HEK293 (cell line): ENCODE results near the gene LNX1.

Experiments
- CTCF ChIA-PET: fragments of 350-600 bp; formaldehyde crosslinking; extraction: SDS; loops from one replicate; lab custom pipeline; 2021; ENCODE audit warnings: antibody characterized with exemption; lab: Yijun Ruan, JAX
- POLR2A ChIA-PET: fragments of 300-600 bp; formaldehyde crosslinking; extraction: SDS; loops from one replicate; lab custom pipeline; 2020; ENCODE audit warnings: antibody characterized with exemption, inconsistent platforms; lab: Yijun Ruan, JAX
- H3K27ac ChIP-seq: fragments of 200-500 bp; sonication (Bioruptor generic); 2 replicates; pipeline ENCODE4 v1.5.1; 2014; ENCODE audit warnings: low read depth, low read length, control low read depth, inconsistent platforms; ENCODE audit errors: extremely low read depth
- H3K36me3 ChIP-seq, 2 experiments: fragments of 200-500 bp in 1 of 2; sonication (Bioruptor generic) in 1 of 2; 1 replicate in 1 of 2; 2 replicates in 1 of 2; pipeline ENCODE4 v1.5.1; 2014 to 2017; ENCODE audit warnings: inconsistent platforms in 2 of 2, low read length in 2 of 2; ENCODE audit not compliant: control insufficient read depth in 2 of 2, insufficient read depth in 1 of 2
- H3K4me1 ChIP-seq: fragments of 200-500 bp; sonication (Bioruptor generic); 2 replicates; pipeline ENCODE4 v1.5.1; 2014; ENCODE audit warnings: mild to moderate bottlenecking, low read length, inconsistent platforms; ENCODE audit not compliant: control insufficient read depth, insufficient read depth
- H3K4me3 ChIP-seq: 2 replicates; pipeline ENCODE4 v1.5.1; 2011; ENCODE audit warnings: low read depth, mild to moderate bottlenecking, control low read depth, low read length, moderate library complexity
- H3K9me3 ChIP-seq: fragments of 200-500 bp; sonication (Bioruptor generic); 2 replicates; pipeline ENCODE4 v1.5.1; 2014; ENCODE audit warnings: low read depth, low read length, inconsistent platforms; ENCODE audit not compliant: control insufficient read depth, insufficient read depth
- EGR2 ChIP-seq: fragments of 450-650 bp; formaldehyde crosslinking; IDR thresholded peaks from 2 replicates; pipeline ENCODE4 v1.5.1; 2016; ENCODE audit warnings: low read depth, missing biosample characterization, missing genetic modification characterization
- GLIS1 ChIP-seq: fragments of 450-650 bp; formaldehyde crosslinking; IDR thresholded peaks from 2 replicates; pipeline ENCODE4 v1.5.1; 2016; ENCODE audit warnings: missing biosample characterization, missing genetic modification characterization
- GLIS2 ChIP-seq: fragments of 450-650 bp; formaldehyde crosslinking; IDR thresholded peaks from 2 replicates; pipeline ENCODE4 v1.5.1; 2016; ENCODE audit warnings: missing biosample characterization, missing genetic modification characterization
- PBX3 ChIP-seq: sonication (generic); formaldehyde crosslinking; IDR thresholded peaks from 2 replicates; pipeline ENCODE4 v1.8.1; 2022; ENCODE audit warnings: mild to moderate bottlenecking, moderate library complexity, missing genetic modification reagents
- SP2 ChIP-seq: fragments of 450-650 bp; formaldehyde crosslinking; IDR thresholded peaks from 2 replicates; pipeline ENCODE4 v1.5.1; 2016; ENCODE audit warnings: missing biosample characterization, missing genetic modification characterization
- ZEB2 ChIP-seq: fragments of 450-650 bp; formaldehyde crosslinking; IDR thresholded peaks from 2 replicates; pipeline ENCODE4 v1.5.1; 2016; ENCODE audit warnings: missing biosample characterization, missing genetic modification characterization
- ZIC2 ChIP-seq: fragments of 450-650 bp; formaldehyde crosslinking; IDR thresholded peaks from 2 replicates; pipeline ENCODE4 v1.5.1; 2016; ENCODE audit warnings: missing biosample characterization, missing genetic modification characterization
- ZNF175 ChIP-seq: fragments of 450-650 bp; formaldehyde crosslinking; IDR thresholded peaks from 2 replicates; pipeline ENCODE4 v1.5.1; 2016; ENCODE audit warnings: missing biosample characterization, missing genetic modification characterization
- ZNF211 ChIP-seq: fragments of 450-650 bp; formaldehyde crosslinking; IDR thresholded peaks from 2 replicates; pipeline ENCODE4 v1.5.1; 2016; ENCODE audit warnings: low read depth, missing biosample characterization, missing genetic modification characterization
- ZNF274 ChIP-seq, 2 experiments: fragments of 200-500 bp in 1 of 2; fragments of 450-650 bp in 1 of 2; sonication (Bioruptor generic) in 1 of 2; formaldehyde crosslinking in 1 of 2; IDR thresholded peaks; 2 replicates each; pipeline versions ENCODE4 v1.5.1 to v1.6.1; 2014 to 2016; ENCODE audit warnings: borderline replicate concordance in 1 of 2, inconsistent platforms in 1 of 2, low read length in 1 of 2, missing biosample characterization in 1 of 2, missing genetic modification characterization in 1 of 2
- ZNF292 ChIP-seq: fragments of 450-650 bp; formaldehyde crosslinking; IDR thresholded peaks from 2 replicates; pipeline ENCODE4 v1.5.1; 2016; ENCODE audit warnings: low read depth, missing biosample characterization, missing genetic modification characterization, borderline replicate concordance
- ZNF311 ChIP-seq: fragments of 450-650 bp; formaldehyde crosslinking; IDR thresholded peaks from 2 replicates; pipeline ENCODE4 v1.5.1; 2017; ENCODE audit warnings: missing biosample characterization, missing genetic modification characterization, borderline replicate concordance
- ZNF423 ChIP-seq: fragments of 450-650 bp; formaldehyde crosslinking; IDR thresholded peaks from 2 replicates; pipeline ENCODE4 v1.5.1; 2016; ENCODE audit warnings: missing biosample characterization, missing genetic modification characterization
- ZNF513 ChIP-seq: fragments of 450-650 bp; IDR thresholded peaks from 2 replicates; pipeline ENCODE4 v1.5.1; 2018; ENCODE audit warnings: missing biosample characterization, missing genetic modification characterization
- ZNF529 ChIP-seq: fragments of 450-650 bp; formaldehyde crosslinking; IDR thresholded peaks from 2 replicates; pipeline ENCODE4 v1.5.1; 2017; ENCODE audit warnings: missing genetic modification characterization, missing biosample characterization; ENCODE audit not compliant: insufficient replicate concordance
- ZNF530 ChIP-seq: fragments of 450-650 bp; formaldehyde crosslinking; IDR thresholded peaks from 2 replicates; pipeline ENCODE4 v1.5.1; 2016; ENCODE audit warnings: low read depth, missing biosample characterization, missing genetic modification characterization
- ZNF561 ChIP-seq: fragments of 450-650 bp; IDR thresholded peaks from 2 replicates; pipeline ENCODE4 v1.5.1; 2018; ENCODE audit warnings: missing biosample characterization, missing genetic modification characterization, borderline replicate concordance
- ZNF571 ChIP-seq: fragments of 450-650 bp; formaldehyde crosslinking; IDR thresholded peaks from 2 replicates; pipeline ENCODE4 v1.5.0; 2017; ENCODE audit warnings: missing biosample characterization, missing genetic modification characterization
- ZNF660 ChIP-seq: fragments of 450-650 bp; IDR thresholded peaks from 2 replicates; pipeline ENCODE4 v1.5.1; 2018; ENCODE audit warnings: missing biosample characterization, mild to moderate bottlenecking, missing genetic modification characterization
- ZNF701 ChIP-seq: fragments of 450-650 bp; formaldehyde crosslinking; IDR thresholded peaks from 2 replicates; pipeline ENCODE4 v1.5.1; 2016; ENCODE audit warnings: missing biosample characterization, missing genetic modification characterization
- ZNF768 ChIP-seq: fragments of 450-650 bp; formaldehyde crosslinking; IDR thresholded peaks from 2 replicates; pipeline ENCODE4 v1.5.1; 2018; ENCODE audit warnings: missing biosample characterization, mild to moderate bottlenecking, missing genetic modification characterization

The LNX1 gene

GRCh38 chr4:53625888-53626287, 34.6 kb upstream of the LNX1 start:
- H3K27ac ChIP-seq: no peak overlapping the region
- H3K36me3 ChIP-seq: no peaks in the 10 kb centered on the region
- no peak overlapping the region for H3K4me3 ChIP-seq
- H3K4me1 ChIP-seq: no peaks in the 10 kb centered on the region
- H3K9me3 ChIP-seq: no peaks in the 10 kb centered on the region
- POLR2A ChIA-PET: no interaction called here
- no peak for TF ChIP-seq ZNF530 (tag by site-specific recombination)
- TF ChIP-seq PBX3: no peak
- CTCF ChIA-PET: interaction anchor here (0.7 kb wide), 1 partner anchor 8 kb away, joined by 4 read pairs; no protein-coding TSS in a partner anchor

- H3K9me3 ChIP-seq: no peaks in the 10 kb centered on the region
- CTCF ChIA-PET: interaction anchor here (0.7 to 1.0 kb wide), 2 partner anchors 80 to 129 kb away, joined by 4 to 6 read pairs; no protein-coding TSS in a partner anchor
- H3K4me1 ChIP-seq: no peaks in the 10 kb centered on the region
- H3K4me3 ChIP-seq: no peak overlapping the region
- no peaks in the 10 kb centered on the region for H3K36me3 ChIP-seq
- H3K27ac ChIP-seq: no peak overlapping the region
- POLR2A ChIA-PET: no interaction called here
- TF ChIP-seq ZNF292 (tag by site-specific recombination) (no peak), ZNF274 (IDR thresholded peaks at IDR 0.05; ENCODE audit: low read length) (no peak), ZNF274 (tag by site-specific recombination; IDR thresholded peaks at IDR 0.05; ENCODE audit: borderline replicate concordance) (no peak), ZNF768 (tag by site-specific recombination) (no peak), ZNF529 (tag by site-specific recombination) (no peak), ZNF175 (tag by site-specific recombination) (no peak), SP2 (tag by site-specific recombination) (no peak), ZNF571 (tag by site-specific recombination) (no peak), ZIC2 (tag by site-specific recombination) (no peak), ZNF513 (tag by site-specific recombination) (no peak), GLIS2 (tag by site-specific recombination) (no peak), ZNF701 (tag by site-specific recombination) (no peak), EGR2 (tag by site-specific recombination) (no peak), ZNF423 (tag by site-specific recombination) (no peak)
These were observed 31.5 kb upstream of the LNX1 start for GRCh38 chr4:53622739-53623151.

DNA sequence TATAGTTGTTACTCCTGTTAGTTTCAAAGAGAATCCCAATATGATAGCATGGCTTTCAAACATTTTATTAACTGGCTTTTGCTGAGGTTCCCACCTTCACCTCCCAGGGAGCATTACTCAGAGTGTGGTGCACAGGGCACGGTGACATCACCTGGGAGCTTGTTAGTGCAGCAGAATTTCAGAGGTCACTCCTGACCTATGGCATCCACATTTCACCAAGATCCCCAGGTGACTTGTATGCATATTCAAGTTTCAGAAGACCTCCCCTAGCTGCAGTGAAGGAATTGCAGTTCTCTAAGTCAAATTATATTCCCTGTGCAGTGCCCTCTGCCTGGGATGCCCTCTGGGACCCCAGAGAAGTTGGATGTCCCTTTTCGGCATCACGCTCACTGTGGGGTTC, 29.7 kb upstream of the LNX1 start:
- ChIA-PET CTCF (no interaction called here), POLR2A (no interaction called here)
- Histone ChIP-seq H3K27ac (no peak overlapping the region), H3K36me3 (no peaks in the 10 kb centered on the region), H3K4me3 (no peak overlapping the region), H3K4me1 (no peaks in the 10 kb centered on the region), H3K9me3 (no peaks in the 10 kb centered on the region)
- no peak for TF ChIP-seq ZNF311 (tag by site-specific recombination)
- TF ChIP-seq ZNF660 (tag by site-specific recombination): no peak
- TF ChIP-seq ZNF211: no peak
- TF ChIP-seq GLIS1: peak; percentile 73
- TF ChIP-seq ZEB2 (tag by site-specific recombination): no peak
- no peak for TF ChIP-seq ZNF561 (tag by site-specific recombination)
